Common myeloid progenitor, CD34-positive (primary cell): Measurements from ENCODE around the gene ZNF85.
"Not testable (repeated sequence)": the region's sequence is repeated elsewhere in the genome, so short reads cannot be mapped to it uniquely, and the experiment has no call there.

Source experiments
- CTCF ChIA-PET: fragments of 350-600 bp; sonication (Branson Sonifier 250); formaldehyde crosslinking; loops from one replicate; lab custom pipeline; 2021; ENCODE audit warnings: antibody characterized with exemption; lab: Charles Lee
- POLR2A ChIA-PET: fragments of 350-600 bp; sonication (Branson Sonifier 250); formaldehyde crosslinking; loops from one replicate; lab custom pipeline; 2021; ENCODE audit warnings: antibody characterized with exemption; lab: Charles Lee
- DNase-seq, 3 donors: peaks; one replicate each; pipeline versions ENCODE4 v3.0.0 to v3.0.0-alpha.2; 2013
- H3K27ac ChIP-seq, 2 experiments: 1 replicate in 1 of 2; 2 replicates in 1 of 2; pipeline ENCODE4 v1.7.0; 2013; ENCODE audit warnings: inconsistent platforms in 2 of 2, low read length in 2 of 2, mild to moderate bottlenecking in 2 of 2, low read depth in 1 of 2, moderate library complexity in 1 of 2; ENCODE audit not compliant: severe bottlenecking in 2 of 2, insufficient read depth in 1 of 2, poor library complexity in 1 of 2
- H3K27me3 ChIP-seq, 5 experiments: replicated peaks in 2 of 5; 1 replicate in 3 of 5; 2 replicates in 2 of 5; pipeline versions ENCODE4 v1.6.1 to v1.7.0; 2013; ENCODE audit warnings: low read length in 4 of 5, mild to moderate bottlenecking in 2 of 5, moderate library complexity in 2 of 5, inconsistent platforms in 1 of 5; ENCODE audit not compliant: insufficient read depth in 5 of 5, control insufficient read depth in 4 of 5
- H3K36me3 ChIP-seq, 4 experiments: 1 replicate in 2 of 4; 2 replicates in 2 of 4; pipeline versions ENCODE4 v1.6.1 to v1.7.0; 2013; ENCODE audit warnings: low read length in 3 of 4, control low read depth in 1 of 4, mild to moderate bottlenecking in 1 of 4; ENCODE audit not compliant: control insufficient read depth in 4 of 4, insufficient read depth in 4 of 4
- H3K4me1 ChIP-seq, 4 experiments: 1 replicate in 3 of 4; 2 replicates in 1 of 4; pipeline versions ENCODE4 v1.6.1 to v1.7.1; 2013; ENCODE audit warnings: low read length in 3 of 4, mild to moderate bottlenecking in 3 of 4, control low read depth in 1 of 4, inconsistent platforms in 1 of 4, moderate library complexity in 1 of 4; ENCODE audit not compliant: control insufficient read depth in 4 of 4, insufficient read depth in 4 of 4; ENCODE audit errors: control extremely low read depth in 1 of 4
- H3K4me3 ChIP-seq, 7 experiments: 1 replicate in 4 of 7; 2 replicates in 3 of 7; pipeline versions ENCODE4 v1.5.1 to v1.7.0; 2013; ENCODE audit warnings: mild to moderate bottlenecking in 7 of 7, low read length in 6 of 7, moderate library complexity in 6 of 7, inconsistent platforms in 2 of 7, low read depth in 2 of 7, control low read depth in 1 of 7; ENCODE audit not compliant: insufficient read depth in 4 of 7, control insufficient read depth in 1 of 7; ENCODE audit errors: extremely low read depth in 1 of 7
- H3K9me3 ChIP-seq, 5 experiments: 1 replicate in 4 of 5; 2 replicates in 1 of 5; pipeline versions ENCODE4 v1.6.1 to v1.7.1; 2013; ENCODE audit warnings: low read length in 4 of 5, mild to moderate bottlenecking in 2 of 5, inconsistent platforms in 1 of 5, low read depth in 1 of 5, moderate library complexity in 1 of 5; ENCODE audit not compliant: control insufficient read depth in 4 of 5, insufficient read depth in 2 of 5; ENCODE audit errors: control extremely low read depth in 1 of 5
- WGBS: methylation state at CpG from one replicate; pipeline ENCODE4 v1.1.5; 2013; ENCODE audit not compliant: insufficient coverage; 5-methylcytosine and 5-hydroxymethylcytosine counted together

The ZNF85 gene

GRCh38 chr19:20936322-20936947 is 13.4 kb downstream of the ZNF85 start:
- POLR2A ChIA-PET, H3K27ac ChIP-seq, DNase-seq, H3K4me1 ChIP-seq, H3K4me3 ChIP-seq, H3K27me3 ChIP-seq, CTCF ChIA-PET: not testable (repeated sequence)
- Histone ChIP-seq H3K36me3 (peaks cover 27 to 94% (median 45%) of the 10 kb centered on the region in 4 experiments), H3K9me3 (peaks cover 2 to 72% (median 39%) of the 10 kb centered on the region in 5 experiments)
- 100% methylated on average over 4 of the region's 5 CpGs for WGBS

- CTCF ChIA-PET, DNase-seq, H3K27ac ChIP-seq, POLR2A ChIA-PET, H3K27me3 ChIP-seq, H3K4me1 ChIP-seq, H3K4me3 ChIP-seq: not testable (repeated sequence)
- peaks cover 10 to 47% (median 13%) of the 10 kb centered on the region in 5 experiments for H3K9me3 ChIP-seq
- WGBS = 81% methylated on average over 15 of the region's 41 CpGs
- H3K36me3 ChIP-seq = peaks cover 0 to 21% (median 13%) of the 10 kb centered on the region in 4 experiments
Observed at GRCh38 chr19:20952561-20953095, 29.6 kb downstream of the ZNF85 start.

GRCh38 chr19:20964798-20965197 is 41.7 kb downstream of the ZNF85 start:
- H3K9me3 ChIP-seq = peaks cover 0 to 17% (median 12%) of the 10 kb centered on the region in 5 experiments
- H3K4me3 ChIP-seq = no peak overlapping the region
- no peak overlapping the region for H3K27ac ChIP-seq
- no peaks in the 10 kb centered on the region for H3K27me3 ChIP-seq
- DNase-seq = no peak
- no peaks in the 10 kb centered on the region for H3K4me1 ChIP-seq
- ChIA-PET CTCF (no interaction called here), POLR2A (no interaction called here)
- H3K36me3 ChIP-seq = no peaks in the 10 kb centered on the region
- 74% methylated on average over 3 of the region's 4 CpGs for WGBS

GRCh38 chr19:20968092-20968491 is 45.0 kb downstream of the ZNF85 start:
- POLR2A ChIA-PET = no interaction called here
- Histone ChIP-seq H3K36me3 (no peaks in the 10 kb centered on the region), H3K9me3 (peaks cover 0 to 15% (median 10%) of the 10 kb centered on the region in 5 experiments), H3K27ac (no peak overlapping the region), H3K27me3 (no peaks in the 10 kb centered on the region), H3K4me1 (no peaks in the 10 kb centered on the region), H3K4me3 (no peak overlapping the region)
- no CpG with 5 or more reads among the region's 1 CpG for WGBS
- no peak for DNase-seq
- CTCF ChIA-PET = no interaction called here

- peaks cover 0 to 15% (median 10%) of the 10 kb centered on the region in 5 experiments for H3K9me3 ChIP-seq
- H3K4me1 ChIP-seq = no peaks in the 10 kb centered on the region
- 100% methylated on average over 2 of the region's 3 CpGs for WGBS
- DNase-seq = no peak
- H3K4me3 ChIP-seq = no peak overlapping the region
- POLR2A ChIA-PET = no interaction called here
- CTCF ChIA-PET = no interaction called here
- H3K27ac ChIP-seq = no peak overlapping the region
- H3K36me3 ChIP-seq = no peaks in the 10 kb centered on the region
- no peaks in the 10 kb centered on the region for H3K27me3 ChIP-seq
Observed at GRCh38 chr19:20969498-20969897, 46.4 kb downstream of the ZNF85 start.

- POLR2A ChIA-PET = no interaction called here
- WGBS = 94% methylated on average over 3 of the region's 3 CpGs
- DNase-seq = no peak
- Histone ChIP-seq H3K4me3 (no peak overlapping the region), H3K4me1 (no peaks in the 10 kb centered on the region), H3K36me3 (no peaks in the 10 kb centered on the region), H3K9me3 (peaks cover 0 to 15% (median 10%) of the 10 kb centered on the region in 5 experiments), H3K27ac (no peak overlapping the region), H3K27me3 (no peaks in the 10 kb centered on the region)
- CTCF ChIA-PET = no interaction called here
Observed at GRCh38 chr19:20969898-20970297, 46.8 kb downstream of the ZNF85 start.

- H3K4me1 ChIP-seq, POLR2A ChIA-PET, H3K27ac ChIP-seq, H3K27me3 ChIP-seq, H3K36me3 ChIP-seq, H3K4me3 ChIP-seq, DNase-seq: not testable (repeated sequence)
- no CpG with 5 or more reads among the region's 2 CpGs for WGBS
- CTCF ChIA-PET = interaction anchor here (1.4 kb wide), 1 partner anchor 17 kb away, joined by 3 read pairs; no protein-coding TSS in a partner anchor
- H3K9me3 ChIP-seq = peaks cover 0 to 16% (median 4%) of the 10 kb centered on the region in 5 experiments
Observed at GRCh38 chr19:20992788-20993187, 69.7 kb downstream of the ZNF85 start.
